IMR-90 (cell line): ENCODE results near the gene QKI. TPM values are rescaled to one million over a fixed set of nuclear protein-coding genes. Genes with fewer than 3 reads are reported as not detected.
A peak's percentile ranks its signal among the peaks of the same experiment; 100 is the strongest.

ENCODE experiments used
- ATAC-seq: fragments of 200-7000 bp; cut with Tn5 transposase; 2 replicates; pipeline ENCODE4 v1.9.1; 2020; ENCODE audit warnings: low read depth, mild to moderate bottlenecking, moderate library complexity
- BruUV-seq: library from RNA; stranded (reverse); fragments of 400-500 nt; replicated peaks from 2 replicates; lab custom pipeline; 2021; lab: Mats Ljungman, UMichigan
- CTCF ChIA-PET: fragments of 300-600 bp; formaldehyde crosslinking; extraction: SDS; loops from one replicate; lab custom pipeline; 2021; ENCODE audit warnings: antibody characterized with exemption; lab: Yijun Ruan, JAX
- POLR2A ChIA-PET: fragments of 300-600 bp; sonication (Branson Sonifier 250); formaldehyde crosslinking; loops from one replicate; lab custom pipeline; 2022; ENCODE audit warnings: antibody characterized with exemption; ENCODE audit not compliant: unreplicated experiment; lab: Charles Lee
- DNase-seq: peaks from one replicate; pipeline ENCODE4 v3.0.0; 2013
- H2AFZ ChIP-seq: replicated peaks from 2 replicates; pipeline ENCODE3; 2013; ENCODE audit warnings: low read length, mild to moderate bottlenecking; ENCODE audit not compliant: poor library complexity
- H2AK5ac ChIP-seq: 2 replicates; pipeline ENCODE4 v1.6.1; 2013; ENCODE audit warnings: low read depth, low read length, inconsistent platforms
- H2AK9ac ChIP-seq: replicated peaks from 2 replicates; pipeline ENCODE3; 2013; ENCODE audit warnings: mild to moderate bottlenecking, low read depth, low read length, moderate library complexity; ENCODE audit not compliant: poor library complexity
- H2BK120ac ChIP-seq: 2 replicates; pipeline ENCODE4 v1.6.1; 2013; ENCODE audit warnings: low read depth, low read length, inconsistent platforms
- H2BK15ac ChIP-seq: 3 replicates; pipeline ENCODE4 v1.6.1; 2013; ENCODE audit warnings: low read depth, low read length, inconsistent platforms
- H2BK20ac ChIP-seq: 2 replicates; pipeline ENCODE4 v1.6.1; 2013; ENCODE audit warnings: low read depth, mild to moderate bottlenecking, inconsistent platforms, low read length, moderate library complexity
- H2BK5ac ChIP-seq: 2 replicates; pipeline ENCODE4 v1.6.1; 2013; ENCODE audit warnings: mild to moderate bottlenecking, low read depth, low read length, inconsistent platforms; ENCODE audit not compliant: poor library complexity, severe bottlenecking
- H3K14ac ChIP-seq: replicated peaks from 2 replicates; pipeline ENCODE4 v1.6.1; 2013; ENCODE audit warnings: low read depth, low read length, inconsistent platforms
- H3K18ac ChIP-seq: 2 replicates; pipeline ENCODE4 v1.6.1; 2013; ENCODE audit warnings: low read depth, low read length, control low read depth
- H3K23ac ChIP-seq: 2 replicates; pipeline ENCODE4 v1.6.1; 2013; ENCODE audit warnings: low read depth, low read length, inconsistent platforms
- H3K27ac ChIP-seq: 2 replicates; pipeline ENCODE4 v1.5.1; 2013; ENCODE audit warnings: mild to moderate bottlenecking, control low read depth, low read length; ENCODE audit not compliant: insufficient read depth
- H3K27me3 ChIP-seq: 2 replicates; pipeline ENCODE4 v1.6.1; 2013; ENCODE audit warnings: low read length; ENCODE audit not compliant: control insufficient read depth, insufficient read depth
- H3K36me3 ChIP-seq: 2 replicates; pipeline ENCODE4 v1.6.1; 2013; ENCODE audit warnings: low read length, mixed read lengths; ENCODE audit not compliant: control insufficient read depth, insufficient read depth
- H3K4ac ChIP-seq: 2 replicates; pipeline ENCODE4 v1.6.1; 2013; ENCODE audit warnings: low read depth, low read length, inconsistent platforms
- H3K4me1 ChIP-seq: 2 replicates; pipeline ENCODE4 v1.6.1; 2013; ENCODE audit warnings: low read length, mixed read lengths; ENCODE audit not compliant: control insufficient read depth, insufficient read depth
- H3K4me2 ChIP-seq: 2 replicates; pipeline ENCODE4 v1.6.1; 2013; ENCODE audit warnings: low read depth, mild to moderate bottlenecking, control low read depth, low read length, moderate library complexity
- H3K4me3 ChIP-seq: 2 replicates; pipeline ENCODE4 v1.5.1; 2013; ENCODE audit warnings: low read depth, mild to moderate bottlenecking, control low read depth, low read length, moderate library complexity; ENCODE audit not compliant: insufficient read depth
- H3K56ac ChIP-seq: 2 replicates; pipeline ENCODE4 v1.6.1; 2013; ENCODE audit warnings: low read length, inconsistent platforms; ENCODE audit not compliant: insufficient read depth; ENCODE audit errors: extremely low read depth
- H3K79me1 ChIP-seq, 2 experiments: 2 replicates each; pipeline ENCODE4 v1.6.1; 2013; ENCODE audit warnings: low read length in 2 of 2, inconsistent platforms in 1 of 2, low read depth in 1 of 2
- H3K9ac ChIP-seq: 2 replicates; pipeline ENCODE4 v1.6.1; 2013; ENCODE audit warnings: low read depth, low read length, control low read depth
- H3K9me1 ChIP-seq: 2 replicates; pipeline ENCODE4 v1.6.1; 2013; ENCODE audit warnings: low read length, inconsistent platforms; ENCODE audit not compliant: insufficient read depth
- H3K9me3 ChIP-seq: 2 replicates; pipeline ENCODE4 v1.6.1; 2013; ENCODE audit warnings: low read length; ENCODE audit not compliant: control insufficient read depth, insufficient read depth
- H4K20me1 ChIP-seq: 2 replicates; pipeline ENCODE4 v1.6.1; 2013; ENCODE audit warnings: low read length, inconsistent platforms; ENCODE audit not compliant: insufficient read depth
- H4K5ac ChIP-seq: 2 replicates; pipeline ENCODE4 v1.6.1; 2013; ENCODE audit warnings: mild to moderate bottlenecking, low read depth, low read length, control low read depth
- H4K8ac ChIP-seq, 2 experiments: 2 replicates each; pipeline ENCODE4 v1.6.1; 2013; ENCODE audit warnings: low read depth in 2 of 2, low read length in 2 of 2, control low read depth in 1 of 2, inconsistent platforms in 1 of 2
- H4K91ac ChIP-seq: 2 replicates; pipeline ENCODE4 v1.6.1; 2013; ENCODE audit warnings: low read depth, low read length, inconsistent platforms; ENCODE audit not compliant: insufficient read depth
- CEBPB ChIP-seq: IDR thresholded peaks from 2 replicates; pipeline ENCODE4 v1.6.1; 2012; ENCODE audit warnings: low read depth, low read length, improper control_type of control experiment
- CHD1 ChIP-seq: IDR thresholded peaks from 2 replicates; pipeline ENCODE4 v1.6.1; 2012; ENCODE audit warnings: low read depth, low read length, improper control_type of control experiment
- FOS ChIP-seq: fragments of 150-350 bp; IDR thresholded peaks from 2 replicates; pipeline ENCODE4 v1.6.1; 2016; ENCODE audit warnings: low read depth, low read length
- NFE2L2 ChIP-seq: fragments of 150-350 bp; IDR thresholded peaks from 2 replicates; pipeline ENCODE4 v1.6.1; 2016; ENCODE audit warnings: low read depth, mild to moderate bottlenecking, low read length
- RCOR1 ChIP-seq: IDR thresholded peaks from 2 replicates; pipeline ENCODE4 v1.6.1; 2012; ENCODE audit warnings: mild to moderate bottlenecking, low read length, improper control_type of control experiment; ENCODE audit not compliant: insufficient replicate concordance
- dilution Hi-C: fragments of 300-500 bp; cut with HindIII; formaldehyde crosslinking; loops from one replicate; pipeline ENCODE4 v1.14.3; 2018; ENCODE audit warnings: low sequenced_read_pairs; ENCODE audit not compliant: unreplicated experiment
- in situ Hi-C: fragments of 300-500 bp; cut with MboI; formaldehyde crosslinking; loops from 3 replicates; pipeline ENCODE4 v1.14.3; 2019; ENCODE audit warnings: low sequenced_read_pairs, inconsistent platforms, mixed read lengths
- intact Hi-C: fragments of 100-400 bp; cut with micrococcal nuclease; formaldehyde crosslinking; loops from 2 replicates; pipeline ENCODE4 v1.10.0; 2022
- polyA plus RNA-seq, 3 experiments: library from polyadenylated mRNA; depleted of rRNA; stranded (reverse); fragments of >200 nt; gene quantifications; 2 replicates each; pipeline ENCODE4 v1.2.3, GENCODE V29; 2012; ENCODE audit warnings: low replicate concordance in 1 of 3
- total RNA-seq: library from RNA; depleted of rRNA; stranded (reverse); fragments of >200 nt; gene quantifications from 2 replicates; pipeline ENCODE4 v1.2.3, GENCODE V29; 2012

The QKI gene
- total and polyA plus RNA-seq, 2 of the 4 experiments (the other 2 are of a cell fraction): 112 to 232 TPM

DNA sequence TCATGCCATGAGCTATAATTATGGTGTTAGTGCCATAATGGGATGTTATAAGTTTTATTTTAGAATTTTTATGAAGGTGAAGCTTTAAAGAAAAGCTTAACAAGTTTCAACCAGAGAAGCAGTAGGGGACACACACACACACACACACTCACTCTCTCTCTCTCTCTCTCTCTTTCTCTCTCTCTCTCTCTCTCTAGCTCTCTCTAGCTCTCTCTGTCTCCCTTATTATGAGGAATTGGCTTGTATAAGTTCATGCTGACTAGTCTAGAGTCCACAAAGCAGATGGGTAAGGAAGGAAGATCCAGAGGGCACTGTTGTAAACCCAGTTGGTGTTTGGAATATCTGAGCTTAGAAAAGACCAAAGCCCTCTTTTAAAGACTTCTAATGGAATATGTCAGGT is 102.4 kb downstream of the QKI start:
- H2AFZ ChIP-seq: no peak overlapping the region
- CTCF ChIA-PET: interaction anchor here (0.7 kb wide), 1 partner anchor 430 kb away, joined by 3 read pairs; no protein-coding TSS in a partner anchor
- no peaks in the 10 kb centered on the region for H3K9me1 ChIP-seq
- no peak overlapping the region for H2BK20ac ChIP-seq
- no peak overlapping the region for H2AK5ac ChIP-seq
- H3K18ac ChIP-seq: no peak overlapping the region
- dilution Hi-C loops (no loop called here), intact Hi-C loops (no loop called here), in situ Hi-C loops (no loop called here)
- H4K8ac ChIP-seq: no peak overlapping the region
- DNase-seq (no peak), ATAC-seq (no peak)
- no peak overlapping the region for H4K91ac ChIP-seq
- no peak overlapping the region for H3K4me2 ChIP-seq
- no peak overlapping the region for H2BK120ac ChIP-seq
- H3K79me1 ChIP-seq: peaks cover 14 to 35% of the 10 kb centered on the region in 2 experiments; a peak in 3 of 4 replicates
- H3K9me3 ChIP-seq: no peaks in the 10 kb centered on the region
- H3K14ac ChIP-seq: no peak overlapping the region
- H2AK9ac ChIP-seq: no peak overlapping the region
- H3K27ac ChIP-seq: no peak overlapping the region
- TF ChIP-seq FOS (no peak), CEBPB (no peak), NFE2L2 (no peak), RCOR1 (no peak), CHD1 (no peak)
- no peak overlapping the region for H2BK15ac ChIP-seq
- peaks cover 2% of the 10 kb centered on the region; the same call in 1 of the 2 replicates for H3K4me1 ChIP-seq
- no TSS peak for BruUV-seq
- peaks cover 28% of the 10 kb centered on the region; the same call in 1 of the 2 replicates for H4K20me1 ChIP-seq
- no peak overlapping the region for H3K56ac ChIP-seq
- peak overlapping the region; percentile 37 for H2BK5ac ChIP-seq
- POLR2A ChIA-PET: no interaction called here
- H4K5ac ChIP-seq: no peak overlapping the region
- H3K9ac ChIP-seq: no peak overlapping the region
- no peaks in the 10 kb centered on the region for H3K36me3 ChIP-seq
- no peaks in the 10 kb centered on the region for H3K27me3 ChIP-seq
- H3K4me3 ChIP-seq: no peak overlapping the region
- no peak overlapping the region for H3K23ac ChIP-seq
- no peak overlapping the region for H3K4ac ChIP-seq
